T-helper 17 cell (primary cell): Measurements from ENCODE around the gene IFI27L1. TPM values are rescaled to one million over a fixed set of nuclear protein-coding genes. Genes with fewer than 3 reads are reported as not detected.

Experiments
- ATAC-seq: fragments of 150-1000 bp; cut with Tn5 transposase; 2 replicates; pipeline ENCODE4 v1.10.0; 2021; ENCODE audit warnings: mild to moderate bottlenecking, moderate library complexity
- DNase-seq, 3 donors: peaks; one replicate each; pipeline versions ENCODE4 v3.0.0 to v3.0.0-alpha.2; 2020 to 2021
- H3K9me3 ChIP-seq: one replicate; pipeline ENCODE4 v1.7.0; 2013; ENCODE audit warnings: low read length, mild to moderate bottlenecking; ENCODE audit not compliant: control insufficient read depth, poor library complexity, severe bottlenecking
- H3K27ac Mint-ChIP-seq: one replicate; pipeline ENCODE4 v1.8.0; 2022; ENCODE audit warnings: mild to moderate bottlenecking, moderate library complexity, mixed read lengths
- H3K27me3 Mint-ChIP-seq: one replicate; pipeline ENCODE4 v1.8.0; 2022; ENCODE audit warnings: mixed read lengths
- H3K36me3 Mint-ChIP-seq: one replicate; pipeline ENCODE4 v1.8.0; 2022; ENCODE audit warnings: low read depth, mixed read lengths
- H3K4me1 Mint-ChIP-seq: one replicate; pipeline ENCODE4 v1.8.0; 2022; ENCODE audit warnings: mild to moderate bottlenecking, mixed read lengths
- H3K4me3 Mint-ChIP-seq: one replicate; pipeline ENCODE4 v1.8.0; 2022; ENCODE audit warnings: mild to moderate bottlenecking, moderate library complexity, mixed read lengths
- total RNA-seq, 4 donors: library from RNA in 2 of 4; stranded (reverse) in 2 of 4; gene quantifications; one replicate each; pipeline ENCODE4 v1.2.3 and lab custom pipeline; 2022 to 2026

IFI27L1 gene
- total RNA-seq, 2 donors from 2014 or later: 9.3 to 12.1 TPM

DNA sequence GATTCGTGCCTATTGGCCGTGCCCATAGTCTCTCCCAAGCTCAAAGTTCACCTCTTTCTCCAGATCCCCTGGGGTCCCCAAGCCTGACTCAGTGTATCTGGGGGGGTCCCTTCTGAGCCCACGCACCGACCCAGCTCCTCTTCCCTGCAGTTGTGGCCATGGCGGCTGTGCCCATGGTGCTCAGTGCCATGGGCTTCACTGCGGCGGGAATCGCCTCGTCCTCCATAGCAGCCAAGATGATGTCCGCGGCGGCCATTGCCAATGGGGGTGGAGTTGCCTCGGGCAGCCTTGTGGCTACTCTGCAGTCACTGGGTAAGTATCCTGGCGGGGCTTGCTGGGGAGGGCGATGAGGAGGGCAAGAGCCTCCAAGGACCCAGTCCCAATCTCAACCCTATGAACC, 34.5 kb downstream of the IFI27L1 start:
- no peak for DNase-seq
- peaks cover 5% of the 10 kb centered on the region for H3K4me1 Mint-ChIP-seq
- ATAC-seq: no peak
- peaks cover 57% of the 10 kb centered on the region for H3K27me3 Mint-ChIP-seq
- peak overlapping the region; percentile 50 for H3K4me3 Mint-ChIP-seq
- no peak overlapping the region for H3K27ac Mint-ChIP-seq
- peaks cover 5% of the 10 kb centered on the region for H3K9me3 ChIP-seq
- no peaks in the 10 kb centered on the region for H3K36me3 Mint-ChIP-seq

DNA sequence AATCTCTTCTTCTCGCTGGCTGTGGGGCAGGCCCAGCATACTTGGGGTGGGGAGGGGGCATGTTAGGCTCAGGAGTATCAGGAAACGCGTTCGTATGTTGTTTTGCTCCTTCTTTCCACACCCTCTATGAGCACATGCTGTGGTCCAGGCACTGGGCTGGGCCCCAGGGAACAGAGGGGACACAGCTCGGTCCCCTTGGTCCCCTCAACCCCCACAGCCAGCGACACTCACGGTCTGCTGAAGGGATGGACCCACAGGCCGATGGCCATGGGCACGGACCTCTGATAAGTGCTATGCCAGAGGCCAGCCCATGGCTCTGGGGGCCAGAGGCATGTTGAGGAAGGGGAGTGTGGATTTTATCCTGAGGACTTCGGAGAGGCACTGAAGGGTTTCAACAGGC, 35.6 kb downstream of the IFI27L1 start:
- no peak for ATAC-seq
- H3K27ac Mint-ChIP-seq: no peak overlapping the region
- peaks cover 5% of the 10 kb centered on the region for H3K9me3 ChIP-seq
- peaks cover 57% of the 10 kb centered on the region for H3K27me3 Mint-ChIP-seq
- peaks cover 5% of the 10 kb centered on the region for H3K4me1 Mint-ChIP-seq
- no peak for DNase-seq
- no peaks in the 10 kb centered on the region for H3K36me3 Mint-ChIP-seq
- H3K4me3 Mint-ChIP-seq: no peak overlapping the region

DNA sequence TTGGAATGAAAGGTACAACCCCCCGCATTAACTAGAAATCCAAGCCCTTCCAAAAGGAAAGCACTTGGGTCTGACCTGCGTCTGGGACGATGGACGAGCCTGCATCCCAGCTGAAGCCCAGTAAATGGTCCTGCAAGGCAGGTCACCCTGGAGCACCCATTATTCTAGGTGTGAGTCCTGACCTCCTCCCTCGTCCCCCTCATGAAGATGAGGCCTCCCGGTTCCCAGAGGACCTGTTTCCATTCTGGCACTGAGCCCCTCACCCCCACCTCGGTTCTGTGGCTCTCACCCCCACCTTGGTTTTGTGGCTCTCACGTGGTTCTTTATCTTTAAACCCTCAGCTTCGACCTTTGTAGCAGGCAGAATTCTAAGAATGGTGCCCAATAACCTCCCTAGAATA, 36.7 kb downstream of the IFI27L1 start:
- H3K27ac Mint-ChIP-seq: no peak overlapping the region
- H3K36me3 Mint-ChIP-seq: no peaks in the 10 kb centered on the region
- H3K4me1 Mint-ChIP-seq: peaks cover 5% of the 10 kb centered on the region
- peaks cover 5% of the 10 kb centered on the region for H3K9me3 ChIP-seq
- ATAC-seq: no peak
- no peak for DNase-seq
- peaks cover 48% of the 10 kb centered on the region for H3K27me3 Mint-ChIP-seq
- H3K4me3 Mint-ChIP-seq: no peak overlapping the region

DNA sequence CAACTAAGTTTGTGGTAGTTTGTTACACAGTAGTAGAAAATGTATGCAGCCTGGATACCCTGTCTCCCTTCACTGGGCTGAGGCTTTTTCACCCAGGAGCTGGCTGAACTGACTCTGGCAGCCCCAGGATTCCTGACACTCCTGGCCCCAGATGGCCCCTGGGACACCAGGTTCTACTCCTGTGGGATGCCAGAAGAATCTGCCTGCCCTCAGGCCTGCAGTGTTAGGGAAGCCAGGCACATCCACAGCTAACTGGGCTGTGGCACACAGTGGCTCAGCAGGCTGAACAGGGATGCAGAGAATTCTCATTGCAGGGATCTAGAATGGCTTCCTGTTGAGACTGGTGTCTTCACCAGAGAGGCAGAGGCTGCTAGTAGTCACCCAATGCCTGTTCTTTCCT, 38.0 kb downstream of the IFI27L1 start:
- peaks cover 5% of the 10 kb centered on the region for H3K9me3 ChIP-seq
- Mint-ChIP-seq H3K27me3 (peaks cover 42% of the 10 kb centered on the region), H3K27ac (no peak overlapping the region), H3K4me1 (peaks cover 5% of the 10 kb centered on the region), H3K4me3 (no peak overlapping the region), H3K36me3 (no peaks in the 10 kb centered on the region)
- ATAC-seq: no peak
- no peak for DNase-seq

DNA sequence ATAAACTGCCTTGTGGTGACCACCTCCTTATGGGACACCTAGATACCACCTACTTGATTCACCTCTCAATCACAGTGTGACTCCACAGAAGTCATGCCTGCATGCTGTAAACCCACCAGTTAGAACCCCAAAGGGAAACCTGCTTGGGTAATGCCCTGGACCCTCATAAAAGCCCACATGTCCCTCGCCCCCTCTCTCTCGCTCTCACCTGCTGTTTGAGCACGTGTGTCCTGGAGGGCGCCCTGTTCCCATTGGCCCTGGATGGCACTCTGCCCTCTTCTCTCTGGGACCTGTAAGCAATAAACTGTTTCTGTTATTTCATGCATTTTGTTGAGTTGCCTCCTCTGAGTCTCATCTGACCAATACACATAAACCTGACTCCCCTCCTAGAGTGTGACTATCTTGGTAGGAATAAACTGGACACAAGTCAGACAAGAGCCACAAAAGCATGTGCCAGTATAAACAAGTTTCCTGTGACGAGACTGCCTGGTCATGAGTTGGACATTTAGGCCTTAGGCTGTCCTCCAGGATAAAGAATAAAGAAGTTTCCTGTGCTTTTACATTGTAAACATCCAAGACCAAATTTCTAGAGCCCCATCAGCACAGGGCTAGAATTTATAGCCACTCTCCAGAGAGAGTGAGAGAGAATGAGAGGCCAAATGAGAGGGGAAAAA, 39.7 kb downstream of the IFI27L1 start:
- H3K9me3 ChIP-seq: peaks cover 5% of the 10 kb centered on the region
- H3K36me3 Mint-ChIP-seq: no peaks in the 10 kb centered on the region
- no peaks in the 10 kb centered on the region for H3K4me1 Mint-ChIP-seq
- no peak overlapping the region for H3K4me3 Mint-ChIP-seq
- H3K27me3 Mint-ChIP-seq: peaks cover 25% of the 10 kb centered on the region
- DNase-seq: no peak
- H3K27ac Mint-ChIP-seq: no peak overlapping the region
- no peak for ATAC-seq

DNA sequence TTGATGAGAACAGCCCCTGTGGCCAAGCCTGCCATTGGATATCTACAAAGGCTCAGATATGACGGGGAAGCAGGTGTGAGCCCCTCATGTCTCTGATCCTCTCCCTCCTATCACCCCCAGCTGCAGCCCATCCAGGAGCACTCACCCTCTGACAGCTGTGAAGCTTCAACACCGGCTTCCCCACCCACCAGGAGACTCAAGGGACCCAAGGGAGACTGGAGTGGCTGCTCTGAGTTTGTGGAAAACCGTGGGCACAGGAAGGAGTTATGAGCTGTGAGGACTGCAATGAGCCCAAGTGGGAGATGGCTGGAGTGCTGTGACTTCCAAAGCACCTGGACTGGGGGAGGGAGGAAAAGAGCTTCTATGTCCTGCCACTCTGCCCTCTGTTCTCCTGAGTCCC, 40.4 kb downstream of the IFI27L1 start:
- no peak for ATAC-seq
- peaks cover 5% of the 10 kb centered on the region for H3K9me3 ChIP-seq
- H3K27me3 Mint-ChIP-seq: peaks cover 18% of the 10 kb centered on the region
- no peak for DNase-seq
- H3K36me3 Mint-ChIP-seq: no peaks in the 10 kb centered on the region
- no peak overlapping the region for H3K27ac Mint-ChIP-seq
- no peaks in the 10 kb centered on the region for H3K4me1 Mint-ChIP-seq
- H3K4me3 Mint-ChIP-seq: no peak overlapping the region

DNA sequence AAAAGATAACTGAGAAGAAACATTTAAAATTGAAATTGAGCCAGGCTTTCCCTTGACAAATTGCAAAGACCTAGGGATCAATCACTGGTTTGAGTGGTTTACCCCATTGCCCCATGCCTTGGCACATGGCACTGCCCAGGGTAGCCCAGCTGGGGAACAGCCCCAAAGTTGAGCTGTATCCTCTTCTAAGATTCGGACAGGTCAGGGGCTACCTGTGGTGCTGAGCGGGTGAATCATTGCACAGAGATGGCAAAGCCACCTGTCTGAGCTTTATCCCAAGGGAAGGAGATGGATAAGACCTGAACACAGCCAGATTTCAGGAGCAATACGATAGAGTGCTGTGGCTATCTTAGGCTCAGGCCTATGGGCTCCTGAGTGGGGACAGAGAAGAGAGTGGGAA, 41.3 kb downstream of the IFI27L1 start:
- no peak for ATAC-seq
- peaks cover 9% of the 10 kb centered on the region for H3K27me3 Mint-ChIP-seq
- no peaks in the 10 kb centered on the region for H3K36me3 Mint-ChIP-seq

DNA sequence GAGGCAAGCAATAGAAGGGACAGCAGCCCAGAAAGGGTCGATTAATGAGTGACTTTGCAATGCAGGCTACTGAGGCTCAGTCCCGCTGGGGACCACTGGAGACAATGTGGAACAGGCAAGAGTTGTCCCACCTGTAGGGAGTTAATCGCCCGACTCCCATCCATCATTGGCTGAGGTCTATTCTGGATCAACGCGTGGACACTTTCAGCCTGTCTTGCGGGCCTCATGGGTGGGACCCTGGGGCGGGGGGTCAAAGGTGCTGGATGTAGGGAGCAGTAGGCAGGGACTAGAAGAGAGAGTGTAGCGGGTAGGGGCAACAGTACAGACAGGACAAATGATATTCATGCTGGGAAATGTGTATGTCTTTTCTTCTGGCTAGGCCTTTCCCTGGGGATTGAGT, 42.2 kb downstream of the IFI27L1 start:
- H3K27ac Mint-ChIP-seq: no peak overlapping the region
- H3K9me3 ChIP-seq: peaks cover 5% of the 10 kb centered on the region
- H3K27me3 Mint-ChIP-seq: peaks cover under 1% of the 10 kb centered on the region
- no peaks in the 10 kb centered on the region for H3K36me3 Mint-ChIP-seq
- no peak for ATAC-seq
- H3K4me1 Mint-ChIP-seq: peaks cover under 1% of the 10 kb centered on the region
- no peak overlapping the region for H3K4me3 Mint-ChIP-seq
- DNase-seq: no peak

More for the DNA sequence above, 41.3 kb downstream of the IFI27L1 start:
- Mint-ChIP-seq H3K4me3 (no peak overlapping the region), H3K4me1 (no peaks in the 10 kb centered on the region), H3K27ac (no peak overlapping the region)
- no peak for DNase-seq
- H3K9me3 ChIP-seq: peaks cover 5% of the 10 kb centered on the region

DNA sequence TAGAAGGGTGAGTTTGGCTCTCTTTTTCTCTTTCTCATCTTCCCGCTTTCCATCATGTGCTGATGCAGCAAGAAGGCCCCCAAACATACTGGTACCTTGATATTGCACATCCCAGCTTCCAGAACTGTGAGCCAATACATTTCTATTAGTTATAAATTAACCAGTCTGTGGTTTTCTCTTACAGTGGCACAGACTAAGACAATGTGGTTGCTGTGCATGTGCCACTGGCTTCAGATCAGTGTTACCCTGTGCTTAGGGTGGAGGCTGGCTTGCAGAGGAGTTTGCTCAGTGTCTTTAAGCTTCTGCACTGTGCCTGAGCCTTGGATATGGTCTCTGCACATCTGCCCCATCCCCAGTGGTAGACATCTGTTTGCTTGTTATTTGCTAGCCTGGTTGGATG, 42.8 kb downstream of the IFI27L1 start:
- H3K36me3 Mint-ChIP-seq: no peaks in the 10 kb centered on the region
- peaks cover 5% of the 10 kb centered on the region for H3K9me3 ChIP-seq
- peaks cover 6% of the 10 kb centered on the region for H3K4me1 Mint-ChIP-seq
- DNase-seq (no peak), ATAC-seq (no peak)
- H3K27me3 Mint-ChIP-seq: no peaks in the 10 kb centered on the region
- peak overlapping the region; percentile 10 for H3K27ac Mint-ChIP-seq
- H3K4me3 Mint-ChIP-seq: no peak overlapping the region

DNA sequence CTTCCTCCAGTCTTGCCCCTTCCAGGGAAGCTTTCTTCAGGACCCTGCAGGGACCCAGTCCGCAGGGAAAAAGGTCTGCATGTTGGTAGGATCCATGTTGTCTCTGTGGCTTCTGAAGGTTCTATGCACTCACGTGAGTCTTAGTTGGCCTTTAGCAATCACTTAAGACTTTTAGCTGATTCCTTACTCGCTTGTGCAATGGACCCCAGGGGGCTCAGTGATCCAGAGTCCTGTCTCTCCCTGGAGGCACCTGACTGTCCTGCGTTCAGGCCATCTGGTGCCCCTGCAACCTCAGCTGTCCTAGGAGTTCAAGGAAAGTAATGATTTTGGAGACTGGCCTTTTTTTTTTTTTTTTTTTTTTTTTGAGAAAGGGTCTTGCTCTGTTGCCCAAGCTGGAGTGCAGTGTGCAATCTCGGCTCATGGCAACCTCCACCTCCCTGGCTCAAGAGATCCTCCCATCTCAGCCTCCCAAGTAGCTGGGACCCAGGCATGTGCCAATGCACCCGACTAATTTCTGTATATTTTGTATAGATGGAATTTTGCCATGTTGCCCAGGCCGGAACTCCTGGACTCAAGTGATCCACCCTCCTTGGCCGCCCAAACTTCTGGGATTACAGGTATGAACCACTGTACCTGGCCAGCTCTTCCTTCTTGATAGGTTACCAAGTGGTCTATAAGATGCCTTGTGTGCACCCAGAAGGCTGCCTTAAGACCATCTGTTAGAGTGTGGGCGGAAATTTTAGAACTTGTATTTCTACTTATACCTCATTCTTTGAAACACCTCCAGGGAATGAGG, 43.7 kb downstream of the IFI27L1 start:
- ATAC-seq (no peak), DNase-seq (no peak)
- no peaks in the 10 kb centered on the region for H3K9me3 ChIP-seq
- peak overlapping the region; percentile 10 for H3K27ac Mint-ChIP-seq
- no peaks in the 10 kb centered on the region for H3K27me3 Mint-ChIP-seq
- no peak overlapping the region for H3K4me3 Mint-ChIP-seq
- H3K4me1 Mint-ChIP-seq: peaks cover 12% of the 10 kb centered on the region
- H3K36me3 Mint-ChIP-seq: no peaks in the 10 kb centered on the region

DNA sequence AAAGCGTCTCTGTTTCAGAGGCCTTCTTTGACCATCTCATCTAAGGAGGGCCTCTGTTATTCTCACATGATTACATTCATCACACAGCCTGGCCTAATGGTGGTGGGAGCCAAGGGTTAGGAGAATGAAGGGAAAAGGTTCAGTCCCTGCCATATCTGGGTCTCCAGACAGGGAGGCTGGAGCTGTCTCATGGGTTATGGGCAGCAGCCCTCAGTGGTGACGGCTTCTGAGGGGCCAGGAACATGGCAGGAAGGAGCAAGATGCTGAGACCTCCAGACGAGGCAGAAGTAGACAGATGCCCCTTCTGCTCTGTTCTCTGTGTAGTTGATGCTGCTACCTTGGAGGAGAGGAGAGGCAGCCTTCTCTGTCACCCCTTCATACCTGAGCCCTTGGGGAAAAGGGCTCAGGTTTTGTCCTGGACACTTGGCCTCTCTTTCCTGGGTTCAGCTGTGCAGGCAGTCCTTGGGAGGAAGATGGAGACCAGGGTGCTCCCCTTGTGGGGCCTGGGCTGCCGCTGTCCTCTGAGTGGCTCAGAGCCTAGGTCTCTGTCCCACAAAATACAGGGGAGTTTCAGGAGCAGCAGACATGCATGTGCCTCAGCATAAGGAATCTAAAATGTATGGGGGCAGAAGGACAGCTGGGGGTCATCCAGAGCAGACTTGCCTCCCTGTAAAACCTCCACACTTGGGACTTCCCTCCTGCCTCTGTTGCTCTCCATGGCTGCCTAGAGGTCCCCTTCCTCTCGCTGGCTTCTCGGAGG, 44.7 kb downstream of the IFI27L1 start:
- no peak overlapping the region for H3K4me3 Mint-ChIP-seq
- no peaks in the 10 kb centered on the region for H3K36me3 Mint-ChIP-seq
- peaks cover 19% of the 10 kb centered on the region for H3K4me1 Mint-ChIP-seq
- no peak for ATAC-seq
- H3K27ac Mint-ChIP-seq: peak overlapping the region; percentile 71
- no peak for DNase-seq
- no peaks in the 10 kb centered on the region for H3K27me3 Mint-ChIP-seq
- no peaks in the 10 kb centered on the region for H3K9me3 ChIP-seq

DNA sequence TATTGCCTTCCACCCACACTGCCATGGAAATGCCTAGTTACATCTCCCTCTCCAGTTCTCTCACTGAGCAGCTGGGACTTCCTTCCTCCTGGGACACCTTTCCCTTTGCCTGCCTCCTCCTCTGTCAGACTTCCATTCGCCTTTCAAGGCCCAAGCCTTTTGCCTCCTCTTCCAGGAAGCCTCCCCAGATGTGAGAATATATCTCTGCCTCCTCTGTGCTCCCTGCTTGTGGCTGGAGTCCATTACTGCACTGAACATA, 45.2 kb downstream of the IFI27L1 start:
- Mint-ChIP-seq H3K4me1 (peaks cover 19% of the 10 kb centered on the region), H3K36me3 (no peaks in the 10 kb centered on the region), H3K27ac (peak overlapping the region; percentile 71), H3K27me3 (no peaks in the 10 kb centered on the region), H3K4me3 (no peak overlapping the region)
- DNase-seq (no peak), ATAC-seq (no peak)
- H3K9me3 ChIP-seq: no peaks in the 10 kb centered on the region

DNA sequence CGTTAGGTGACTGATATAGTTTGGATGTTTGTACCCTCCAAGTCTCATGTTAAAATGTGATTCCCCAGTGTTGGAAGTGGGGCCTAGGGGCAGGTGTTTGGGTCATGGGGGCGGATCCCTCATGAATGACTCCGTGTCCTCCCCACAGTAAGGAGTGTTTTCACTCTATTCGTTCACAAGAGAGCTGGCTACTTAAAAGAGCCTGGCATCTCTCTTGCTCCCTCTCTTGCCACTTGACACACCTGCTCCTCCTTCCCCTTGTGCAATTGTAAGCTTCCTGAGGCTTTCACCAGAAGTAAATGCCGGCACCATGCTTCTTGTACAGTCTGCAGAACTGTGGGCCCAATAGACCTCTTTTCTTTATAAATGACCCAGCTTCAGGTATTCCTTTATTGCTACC, 45.7 kb downstream of the IFI27L1 start:
- no peaks in the 10 kb centered on the region for H3K9me3 ChIP-seq
- H3K27ac Mint-ChIP-seq: peak overlapping the region; percentile 71
- peak overlapping the region; percentile 15 for H3K4me3 Mint-ChIP-seq
- DNase-seq (no peak), ATAC-seq (no peak)
- no peaks in the 10 kb centered on the region for H3K36me3 Mint-ChIP-seq
- H3K4me1 Mint-ChIP-seq: peaks cover 19% of the 10 kb centered on the region
- no peaks in the 10 kb centered on the region for H3K27me3 Mint-ChIP-seq
